RWPE2 (cell line): ENCODE results near the gene MTFP1.
"Not testable (repeated sequence)": the region's sequence is repeated elsewhere in the genome, so short reads cannot be mapped to it uniquely, and the experiment has no call there.

ENCODE experiments used
- ATAC-seq: fragments of 200-7000 bp; cut with Tn5 transposase; 3 replicates; pipeline ENCODE4 v1.9.1; 2021; ENCODE audit warnings: low read depth
- DNase-seq: peaks from one replicate; pipeline ENCODE4 v3.0.0-alpha.2; 2020; ENCODE audit warnings: low spot score
- H3K27ac ChIP-seq: fragments of 450-650 bp; 2 replicates; pipeline ENCODE4 v1.5.1; 2017; ENCODE audit warnings: mild to moderate bottlenecking; ENCODE audit not compliant: poor library complexity, severe bottlenecking
- H3K27me3 ChIP-seq: fragments of 250-450 bp; sonication (Bioruptor Pico); 2 replicates; pipeline ENCODE4 v1.5.1; 2021; ENCODE audit warnings: mild to moderate bottlenecking, moderate library complexity; ENCODE audit not compliant: insufficient read depth, poor library complexity, severe bottlenecking
- H3K36me3 ChIP-seq: fragments of 250-450 bp; sonication (Bioruptor Pico); 2 replicates; pipeline ENCODE4 v1.5.1; 2020; ENCODE audit warnings: low read depth, mild to moderate bottlenecking, moderate library complexity
- H3K4me1 ChIP-seq: fragments of 250-450 bp; sonication (Bioruptor Pico); 2 replicates; pipeline ENCODE4 v1.5.1; 2021; ENCODE audit warnings: mild to moderate bottlenecking, moderate library complexity; ENCODE audit not compliant: insufficient read depth, poor library complexity, severe bottlenecking
- H3K4me3 ChIP-seq: fragments of 250-450 bp; sonication (Bioruptor Pico); 2 replicates; pipeline ENCODE4 v1.5.1; 2021; ENCODE audit warnings: mild to moderate bottlenecking, moderate library complexity; ENCODE audit not compliant: severe bottlenecking
- H3K9me3 ChIP-seq: fragments of 250-450 bp; sonication (Bioruptor Pico); 2 replicates; pipeline ENCODE4 v1.5.1; 2021; ENCODE audit warnings: mild to moderate bottlenecking, moderate library complexity; ENCODE audit not compliant: severe bottlenecking
- TF ChIP-seq, protein P1 (sequence below): fragments of 450-650 bp; IDR thresholded peaks from one replicate; pipeline ENCODE4 v1.5.1; 2017; ENCODE audit warnings: mild to moderate bottlenecking, moderate library complexity; ENCODE audit not compliant: poor library complexity, severe bottlenecking

MTFP1 gene

DNA sequence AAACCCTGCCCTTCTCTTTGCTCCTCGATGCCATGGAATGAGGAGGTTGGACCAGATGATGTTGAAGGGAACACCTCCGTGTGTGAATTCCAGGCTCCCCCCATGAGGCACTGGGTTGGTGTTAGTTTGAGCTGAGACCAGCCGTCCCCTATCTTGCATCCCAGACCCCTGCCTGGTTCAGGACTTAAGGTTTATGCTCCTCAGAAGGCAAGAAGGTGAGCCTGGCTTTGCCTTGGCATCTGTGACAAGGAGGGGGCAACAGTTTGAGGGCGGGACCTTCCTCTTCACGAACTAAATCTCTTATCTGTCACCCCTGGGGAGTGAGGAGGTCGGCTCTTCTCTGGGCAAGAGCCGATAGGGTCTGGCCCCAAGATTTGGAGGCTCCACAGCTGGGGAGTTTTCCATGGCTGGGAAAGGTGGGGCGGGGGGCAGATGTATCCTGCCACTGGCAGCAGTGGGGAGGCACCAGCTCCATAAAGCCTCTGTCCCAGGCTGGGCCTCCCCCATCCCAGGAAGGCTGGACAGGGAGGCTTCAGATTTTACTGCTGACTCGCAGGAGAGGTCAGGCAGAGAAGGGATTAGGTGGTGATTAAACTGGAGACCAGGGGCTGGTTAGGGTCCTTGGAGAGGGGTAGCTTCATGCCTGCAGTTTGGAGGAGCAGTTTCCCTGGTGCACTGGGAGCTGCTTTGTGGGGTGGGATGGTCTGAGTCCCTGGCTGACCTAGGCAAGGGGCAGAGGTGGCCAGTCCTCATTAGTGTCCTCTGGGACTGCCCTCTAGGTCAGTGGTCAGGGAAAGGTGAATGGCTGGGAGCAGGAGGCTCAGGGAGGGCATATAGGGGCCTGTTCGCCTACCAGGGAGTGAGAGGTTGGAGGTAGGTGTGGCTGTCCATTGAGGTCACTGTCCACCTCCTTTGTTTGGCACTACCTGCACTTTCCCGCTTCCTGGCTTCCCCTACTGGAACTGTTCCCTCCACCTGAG, 27.6 kb upstream of the MTFP1 start:
- Histone ChIP-seq H3K4me3 (peak overlapping the region; percentile 69), H3K9me3 (no peaks in the 10 kb centered on the region), H3K27me3 (no peaks in the 10 kb centered on the region), H3K27ac (peak overlapping the region; percentile 73), H3K4me1 (peaks cover 11% of the 10 kb centered on the region), H3K36me3 (peaks cover 40% of the 10 kb centered on the region)
- TF ChIP-seq, protein P1, sequence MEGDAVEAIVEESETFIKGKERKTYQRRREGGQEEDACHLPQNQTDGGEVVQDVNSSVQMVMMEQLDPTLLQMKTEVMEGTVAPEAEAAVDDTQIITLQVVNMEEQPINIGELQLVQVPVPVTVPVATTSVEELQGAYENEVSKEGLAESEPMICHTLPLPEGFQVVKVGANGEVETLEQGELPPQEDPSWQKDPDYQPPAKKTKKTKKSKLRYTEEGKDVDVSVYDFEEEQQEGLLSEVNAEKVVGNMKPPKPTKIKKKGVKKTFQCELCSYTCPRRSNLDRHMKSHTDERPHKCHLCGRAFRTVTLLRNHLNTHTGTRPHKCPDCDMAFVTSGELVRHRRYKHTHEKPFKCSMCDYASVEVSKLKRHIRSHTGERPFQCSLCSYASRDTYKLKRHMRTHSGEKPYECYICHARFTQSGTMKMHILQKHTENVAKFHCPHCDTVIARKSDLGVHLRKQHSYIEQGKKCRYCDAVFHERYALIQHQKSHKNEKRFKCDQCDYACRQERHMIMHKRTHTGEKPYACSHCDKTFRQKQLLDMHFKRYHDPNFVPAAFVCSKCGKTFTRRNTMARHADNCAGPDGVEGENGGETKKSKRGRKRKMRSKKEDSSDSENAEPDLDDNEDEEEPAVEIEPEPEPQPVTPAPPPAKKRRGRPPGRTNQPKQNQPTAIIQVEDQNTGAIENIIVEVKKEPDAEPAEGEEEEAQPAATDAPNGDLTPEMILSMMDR: no peak
- ATAC-seq: no peak; the same call in 2 of the 3 replicates
- no peak for DNase-seq

DNA sequence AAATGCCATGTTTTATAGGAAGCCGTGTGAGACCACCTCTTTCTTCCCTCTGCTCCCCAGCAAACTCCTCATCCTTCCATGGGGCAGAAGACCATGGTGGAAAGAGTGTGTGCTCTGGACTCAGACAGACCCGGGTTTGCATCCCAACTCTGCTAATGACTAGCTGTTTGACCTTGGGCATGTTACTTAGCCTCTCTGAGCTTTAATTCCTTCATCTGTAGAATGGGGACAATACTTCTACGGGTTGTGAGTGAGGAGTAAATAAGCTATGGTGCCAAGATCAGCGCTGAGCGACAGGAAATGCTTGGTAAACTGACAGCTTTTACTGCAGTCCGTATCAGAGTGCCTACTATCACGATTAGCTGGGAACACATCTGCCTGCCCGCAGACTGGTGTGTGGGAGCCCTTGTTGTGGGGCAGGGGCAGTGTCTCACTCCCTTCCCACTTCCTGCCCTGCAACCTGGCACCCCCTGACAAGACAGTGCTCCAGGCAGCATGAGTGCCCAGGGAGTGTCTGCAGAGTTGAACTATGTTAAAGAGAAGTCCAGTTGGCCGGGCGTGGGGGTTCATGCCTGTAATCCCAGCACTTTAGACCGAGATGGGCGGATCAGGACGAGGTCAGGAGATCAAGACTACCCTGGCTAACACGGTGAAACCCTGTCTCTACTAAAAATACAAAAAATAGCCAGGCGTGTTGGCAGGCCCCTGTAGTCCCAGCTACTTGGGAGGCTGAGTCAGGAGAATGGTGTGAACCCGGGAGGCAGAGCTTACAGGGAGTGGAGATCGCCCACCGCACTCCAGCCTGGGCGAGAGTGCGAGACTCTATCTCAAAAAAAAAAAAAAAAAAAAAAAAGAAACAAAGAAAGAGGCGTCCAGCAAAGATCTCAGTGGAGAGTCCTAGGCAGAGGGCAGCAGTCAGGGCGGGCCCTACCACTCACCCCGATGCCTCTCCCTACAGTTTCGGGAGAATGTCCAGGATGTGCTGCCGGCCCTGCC, 26.6 kb upstream of the MTFP1 start:
- no peaks in the 10 kb centered on the region for H3K27me3 ChIP-seq

DNA sequence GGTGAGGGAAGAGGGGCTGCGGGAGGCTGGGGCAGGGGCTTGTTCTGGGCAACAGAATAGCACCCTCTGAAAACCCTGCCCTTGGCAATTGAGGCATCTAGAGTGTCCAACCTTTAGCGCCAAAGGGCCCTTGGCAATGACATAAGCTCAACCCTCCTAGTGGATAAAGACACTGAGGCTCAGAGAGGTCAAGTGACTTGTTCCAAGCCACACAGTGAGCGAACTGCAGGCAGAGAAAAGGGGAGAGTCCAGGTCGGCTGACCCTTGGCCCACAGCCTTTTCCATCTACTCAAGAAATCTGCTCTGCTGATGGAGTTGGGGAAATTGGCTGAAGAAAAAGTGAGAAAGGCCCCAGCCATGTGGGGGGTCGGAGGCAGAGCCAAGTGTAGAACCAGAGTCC, 25.9 kb upstream of the MTFP1 start:
- no peak for DNase-seq
- Histone ChIP-seq H3K9me3 (no peaks in the 10 kb centered on the region), H3K36me3 (peaks cover 53% of the 10 kb centered on the region), H3K27ac (peak overlapping the region; percentile 73), H3K4me3 (no peak overlapping the region), H3K27me3 (no peaks in the 10 kb centered on the region), H3K4me1 (peaks cover 11% of the 10 kb centered on the region)
- no peak for ATAC-seq
- TF ChIP-seq, protein P1: no peak

More for the DNA sequence above, 26.6 kb upstream of the MTFP1 start:
- ATAC-seq (no peak), DNase-seq (no peak)
- Histone ChIP-seq H3K36me3 (peaks cover 46% of the 10 kb centered on the region), H3K4me1 (peaks cover 11% of the 10 kb centered on the region), H3K4me3 (peak overlapping the region; percentile 69), H3K9me3 (no peaks in the 10 kb centered on the region), H3K27ac (peak overlapping the region; percentile 73)
- TF ChIP-seq, protein P1: no peak

DNA sequence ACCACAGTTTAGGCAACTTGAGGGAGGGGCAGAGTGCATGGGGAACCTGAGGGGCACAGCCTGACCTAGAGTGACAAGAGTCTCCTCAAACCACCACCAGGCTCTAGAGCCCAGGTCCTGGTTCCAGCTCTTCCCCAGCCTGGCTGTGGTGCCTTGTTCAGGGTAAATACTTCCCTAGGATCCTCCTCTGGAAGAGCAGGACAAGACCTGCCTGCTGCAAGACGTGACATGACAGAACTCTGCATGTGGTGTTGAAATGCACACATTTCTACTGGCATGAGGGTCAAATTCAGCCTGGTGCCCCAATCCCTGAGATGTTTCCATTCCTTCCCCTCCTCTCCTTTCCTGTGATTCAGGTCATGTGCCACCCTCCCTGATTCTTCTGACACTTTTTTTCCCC, 25.4 kb upstream of the MTFP1 start:
- TF ChIP-seq, protein P1: no peak
- Histone ChIP-seq H3K4me1 (peaks cover 11% of the 10 kb centered on the region), H3K9me3 (no peaks in the 10 kb centered on the region), H3K27ac (peak overlapping the region; percentile 73), H3K36me3 (peaks cover 53% of the 10 kb centered on the region), H3K27me3 (no peaks in the 10 kb centered on the region), H3K4me3 (no peak overlapping the region)
- DNase-seq (no peak), ATAC-seq (peak; percentile 48; the same call in 2 of the 3 replicates)

DNA sequence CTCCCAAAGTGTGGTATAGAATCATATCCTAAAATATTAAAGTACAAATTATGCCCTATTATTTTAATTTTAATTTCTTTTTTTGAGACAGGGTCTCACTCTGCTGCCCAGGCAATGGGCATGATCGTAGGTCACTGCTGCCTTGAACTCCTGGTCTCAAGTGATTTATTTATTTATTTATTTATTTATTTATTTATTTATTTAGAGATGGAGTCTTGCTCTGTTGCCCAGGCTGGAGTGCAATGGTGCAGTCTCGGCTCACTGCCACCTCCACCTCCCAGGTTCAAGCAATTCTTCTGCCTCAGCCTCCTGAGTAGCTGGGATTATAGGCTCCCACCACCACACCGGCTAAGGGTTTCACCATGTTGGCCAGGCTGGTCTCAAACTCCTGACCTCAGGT, 24.5 kb upstream of the MTFP1 start:
- H3K27me3 ChIP-seq, DNase-seq, H3K27ac ChIP-seq, H3K9me3 ChIP-seq, H3K4me3 ChIP-seq, ATAC-seq: not testable (repeated sequence)
- peaks cover 11% of the 10 kb centered on the region for H3K4me1 ChIP-seq
- H3K36me3 ChIP-seq: peaks cover 59% of the 10 kb centered on the region
